ENCODE measurements around the gene SLC39A7.

SLC39A7 gene

GRCh38 chr6:33189164-33189563 lies 11.5 kb upstream of the SLC39A7 start:
- FAIRE-seq (no peak), DNase-seq (ENCODE audit: low spot score) (no peak)

- DNase-seq (ENCODE audit: low spot score) (no peak), FAIRE-seq (no peak)
These were observed 10.8 kb upstream of the SLC39A7 start for GRCh38 chr6:33189625-33190448.

GRCh38 chr6:33190504-33191107 lies 10.1 kb upstream of the SLC39A7 start:
- DNase-seq (ENCODE audit: low spot score) (no peak), FAIRE-seq (no peak)

- FAIRE-seq (no peak), DNase-seq (ENCODE audit: low spot score) (peak; percentile 21)
These were observed 9.1 kb upstream of the SLC39A7 start for GRCh38 chr6:33191383-33192104.

GRCh38 chr6:33192105-33192646 lies 8.5 kb upstream of the SLC39A7 start, which contains the start of gene COL11A2:
Gene COL11A2 (minus strand): TSS chr6:33192467. CDS start chr6:33192240, 227 bp downstream.
- FAIRE-seq (no peak), DNase-seq (ENCODE audit: low spot score) (no peak)

- DNase-seq (ENCODE audit: low spot score) = no peak
- FAIRE-seq = no peak
These were observed 7.7 kb upstream of the SLC39A7 start for GRCh38 chr6:33192671-33193602.

- DNase-seq (ENCODE audit: low spot score) (no peak), FAIRE-seq (no peak)
These were observed 7.0 kb upstream of the SLC39A7 start for GRCh38 chr6:33193619-33194018.

GRCh38 chr6:33194431-33194979 lies 6.2 kb upstream of the SLC39A7 start:
- FAIRE-seq (no peak), DNase-seq (ENCODE audit: low spot score) (no peak)

GRCh38 chr6:33195304-33196165 lies 5.1 kb upstream of the SLC39A7 start:
- no peak for DNase-seq (ENCODE audit: low spot score)
- no peak for FAIRE-seq

- DNase-seq (ENCODE audit: low spot score) = peak; percentile 71
- FAIRE-seq = no peak
These were observed 3.1 kb upstream of the SLC39A7 start for GRCh38 chr6:33197431-33198048.

- no peak for DNase-seq (ENCODE audit: low spot score)
- no peak for FAIRE-seq
These were observed 2.4 kb upstream of the SLC39A7 start for GRCh38 chr6:33198159-33198852.

GRCh38 chr6:33198853-33199436 lies 1.7 kb upstream of the SLC39A7 start:
- no peak for FAIRE-seq
- DNase-seq (ENCODE audit: low spot score) = no peak

- DNase-seq (ENCODE audit: low spot score) (peak; percentile 85), FAIRE-seq (no peak)
These were observed 914 bp upstream of the SLC39A7 start for GRCh38 chr6:33199687-33200218.

GRCh38 chr6:33201147-33201545 lies 479 bp downstream of the SLC39A7 start:
- FAIRE-seq (no peak), DNase-seq (ENCODE audit: low spot score) (no peak)

- FAIRE-seq (no peak), DNase-seq (ENCODE audit: low spot score) (no peak)
These were observed 1.3 kb downstream of the SLC39A7 start for GRCh38 chr6:33201935-33202334.

- no peak for DNase-seq (ENCODE audit: low spot score)
- FAIRE-seq = no peak
These were observed 2.1 kb downstream of the SLC39A7 start for GRCh38 chr6:33202799-33203198.

- FAIRE-seq = no peak
- no peak for DNase-seq (ENCODE audit: low spot score)
These were observed 2.9 kb downstream of the SLC39A7 start for GRCh38 chr6:33203443-33204164.

Measured in urothelium cell line (cell line).